Measurements from ENCODE around the gene JADE1. TPM values are rescaled to one million over a fixed set of nuclear protein-coding genes. Genes with fewer than 3 reads are reported as not detected.

The JADE1 gene
- total and polyA plus RNA-seq, 2 experiments from 2014 or later = 84.2 to 158 TPM

GRCh38 chr4:128906581-128906980 is 97.1 kb downstream of the JADE1 start:
- Histone ChIP-seq H3F3A (replicated peaks; ENCODE audit: low read depth) (no peaks in the 10 kb centered on the region), H3K4me3 (no peak overlapping the region), H3K27me3 (ENCODE audit: insufficient read depth) (no peaks in the 10 kb centered on the region), H3K4me1 (ENCODE audit: insufficient read depth) (no peaks in the 10 kb centered on the region), H4K20me1 (replicated peaks; ENCODE audit: insufficient read depth) (no peaks in the 10 kb centered on the region), H3K27ac (ENCODE audit: low read depth) (no peak overlapping the region), H3K79me2 (replicated peaks; ENCODE audit: insufficient read depth) (no peaks in the 10 kb centered on the region), H3K4me2 (no peak overlapping the region), H3K9me2 (ENCODE audit: insufficient read depth) (no peaks in the 10 kb centered on the region), H3K36me3 (ENCODE audit: insufficient read depth) (peaks cover 3% of the 10 kb centered on the region; the same call in 1 of the 2 replicates), H2AFZ (no peak overlapping the region)
- no peak for DNase-seq (ENCODE audit: low spot score)
- Mint-ChIP-seq H3K4me1 (no peaks in the 10 kb centered on the region; the same call in 2 of the 3 replicates), H3K27me3 (ENCODE audit: insufficient read depth, low read depth, poor library complexity) (no peaks in the 10 kb centered on the region), H3K27ac (no peak overlapping the region), H3K4me3 (no peak overlapping the region), H3K36me3 (ENCODE audit: low read depth) (no peaks in the 10 kb centered on the region), H3K9me3 (no peaks in the 10 kb centered on the region)
- no peak for ATAC-seq
- TF ChIP-seq ZNF462 (CRISPR knock-in tag; IDR thresholded peaks at IDR 0.05) (no peak), ZNF331 (CRISPR knock-in tag; IDR thresholded peaks at IDR 0.05; ENCODE audit: low read depth) (no peak), CREB1 (CRISPR knock-in tag; IDR thresholded peaks at IDR 0.05; ENCODE audit: low read depth) (no peak), EZH2 (IDR thresholded peaks at IDR 0.05; ENCODE audit: low read depth, unreplicated experiment) (no peak)

- H3K27me3 ChIP-seq (ENCODE audit: insufficient read depth) = no peaks in the 10 kb centered on the region
- DNase-seq (ENCODE audit: low spot score) (no peak), ATAC-seq (no peak)
- H3K4me1 ChIP-seq (ENCODE audit: insufficient read depth) = no peaks in the 10 kb centered on the region
- no peaks in the 10 kb centered on the region for H3K27me3 Mint-ChIP-seq (ENCODE audit: insufficient read depth, low read depth, poor library complexity)
- no peak overlapping the region for H3K4me2 ChIP-seq
- no peaks in the 10 kb centered on the region for H3K79me2 ChIP-seq (replicated peaks; ENCODE audit: insufficient read depth)
- H3K36me3 Mint-ChIP-seq (ENCODE audit: low read depth) = no peaks in the 10 kb centered on the region
- no peaks in the 10 kb centered on the region for H3K9me3 Mint-ChIP-seq
- H3K4me3 ChIP-seq = no peak overlapping the region
- H3K27ac Mint-ChIP-seq = no peak overlapping the region
- no peak overlapping the region for H3K27ac ChIP-seq (ENCODE audit: low read depth)
- H2AFZ ChIP-seq = no peak overlapping the region
- no peaks in the 10 kb centered on the region for H4K20me1 ChIP-seq (replicated peaks; ENCODE audit: insufficient read depth)
- no peaks in the 10 kb centered on the region for H3K9me2 ChIP-seq (ENCODE audit: insufficient read depth)
- H3K4me3 Mint-ChIP-seq = no peak overlapping the region
- H3K4me1 Mint-ChIP-seq = no peaks in the 10 kb centered on the region; the same call in 2 of the 3 replicates
- H3K36me3 ChIP-seq (ENCODE audit: insufficient read depth) = no peaks in the 10 kb centered on the region
- H3F3A ChIP-seq (replicated peaks; ENCODE audit: low read depth) = no peaks in the 10 kb centered on the region
- TF ChIP-seq ZNF114 (CRISPR knock-in tag; IDR thresholded peaks at IDR 0.05) (no peak), EZH2 (IDR thresholded peaks at IDR 0.05; ENCODE audit: low read depth, unreplicated experiment) (no peak), STAT1 (IDR thresholded peaks at IDR 0.05; ENCODE audit: unreplicated experiment) (no peak), ETS1 (IDR thresholded peaks at IDR 0.05) (no peak), CTCF (conservative IDR thresholded peaks at IDR 0.05; ENCODE audit: low read depth in 2 of 2) (no peak), JUNB (IDR thresholded peaks at IDR 0.05; ENCODE audit: unreplicated experiment) (no peak), ZNF331 (CRISPR knock-in tag; IDR thresholded peaks at IDR 0.05; ENCODE audit: low read depth) (no peak), POLR2AphosphoS5 (IDR thresholded peaks at IDR 0.05; ENCODE audit: low read depth) (no peak)
Observed at GRCh38 chr4:128907981-128908380, 98.5 kb downstream of the JADE1 start.

Measured in GM23338 (cell line).